Measurements from ENCODE around the gene TGIF1.

The TGIF1 gene

GRCh38 chr18:3440341-3440740 is 9.6 kb upstream of the TGIF1 start:
- DNase-seq = no peak

GRCh38 chr18:3441290-3441689 is 8.7 kb upstream of the TGIF1 start:
- no peak for DNase-seq

GRCh38 chr18:3442919-3443318 is 7.1 kb upstream of the TGIF1 start:
- DNase-seq = no peak

- DNase-seq = no peak
These were observed 5.7 kb upstream of the TGIF1 start for GRCh38 chr18:3444296-3444695.

GRCh38 chr18:3444954-3445353 is 5.0 kb upstream of the TGIF1 start:
- DNase-seq = no peak

- peak; percentile 56 for DNase-seq
These were observed 2.7 kb upstream of the TGIF1 start for GRCh38 chr18:3447068-3447894.

GRCh38 chr18:3447895-3448837 is 1.8 kb upstream of the TGIF1 start:
- peak; percentile 98 for DNase-seq

GRCh38 chr18:3448838-3449511 is 997 bp upstream of the TGIF1 start:
- peak; percentile 86 for DNase-seq

- peak; percentile 91 for DNase-seq
These were observed 410 bp upstream of the TGIF1 start for GRCh38 chr18:3449512-3450011.

- DNase-seq = no peak
These were observed 819 bp downstream of the TGIF1 start for GRCh38 chr18:3450799-3451182.

- DNase-seq = peak; percentile 89
These were observed 1.4 kb downstream of the TGIF1 start for GRCh38 chr18:3451183-3451988.

GRCh38 chr18:3451989-3452749 is 2.2 kb downstream of the TGIF1 start:
- DNase-seq = peak; percentile 42

GRCh38 chr18:3452750-3453539 is 3.0 kb downstream of the TGIF1 start:
- DNase-seq = no peak

GRCh38 chr18:3453540-3454364 is 3.8 kb downstream of the TGIF1 start:
- peak; percentile 80 for DNase-seq

GRCh38 chr18:3454365-3455089 is 4.6 kb downstream of the TGIF1 start:
- DNase-seq = peak; percentile 45

GRCh38 chr18:3455090-3455635 is 5.2 kb downstream of the TGIF1 start:
- no peak for DNase-seq

GRCh38 chr18:3455907-3456685 is 6.1 kb downstream of the TGIF1 start:
- peak; percentile 65 for DNase-seq

GRCh38 chr18:3456686-3457069 is 6.7 kb downstream of the TGIF1 start:
- DNase-seq = no peak

All from NCI-H226 (cell line).